SU-DHL-6 (cell line): Measurements from ENCODE around the gene TRAF2.

Experiments
- EZH2phosphoT487 ChIP-seq: fragments of 200-600 bp; sonication (generic), shearing (Covaris generic); conservative IDR thresholded peaks from 2 replicates; pipeline ENCODE4 v1.6.1; 2018; ENCODE audit warnings: mild to moderate bottlenecking, antibody characterized with exemption, low read length, moderate library complexity, mixed read lengths
- TF ChIP-seq, protein P1 (sequence below): fragments of 200-600 bp; sonication (generic); IDR thresholded peaks from one replicate; pipeline ENCODE4 v1.5.1; 2017; ENCODE audit warnings: antibody characterized with exemption, mild to moderate bottlenecking, low read length, moderate library complexity; ENCODE audit not compliant: insufficient read depth, poor library complexity, severe bottlenecking

DNA sequence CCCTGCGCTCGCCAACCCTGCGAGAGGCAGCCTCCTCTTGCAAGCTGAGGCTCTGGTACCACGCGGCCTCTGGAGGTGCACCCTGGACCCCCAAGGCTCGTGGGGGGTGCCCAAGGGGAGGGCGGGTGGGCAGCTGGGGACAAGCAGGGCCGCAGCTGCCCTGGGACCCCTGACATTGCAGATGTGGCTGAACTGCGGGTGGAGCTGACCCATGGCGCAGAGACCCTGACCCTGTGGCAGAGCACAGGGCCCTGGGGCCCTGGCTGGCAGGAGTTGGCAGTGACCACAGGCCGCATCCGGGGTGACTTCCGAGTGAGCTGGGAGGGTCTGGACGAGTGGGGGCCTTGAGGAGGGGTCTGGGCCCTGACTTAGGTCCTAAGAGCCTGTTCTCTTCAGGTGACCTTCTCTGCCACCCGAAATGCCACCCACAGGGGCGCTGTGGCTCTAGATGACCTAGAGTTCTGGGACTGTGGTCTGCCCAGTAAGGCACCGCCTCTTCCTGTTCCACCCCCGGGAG lies 32.7 kb upstream of the TRAF2 start:
- TF ChIP-seq, protein P1, sequence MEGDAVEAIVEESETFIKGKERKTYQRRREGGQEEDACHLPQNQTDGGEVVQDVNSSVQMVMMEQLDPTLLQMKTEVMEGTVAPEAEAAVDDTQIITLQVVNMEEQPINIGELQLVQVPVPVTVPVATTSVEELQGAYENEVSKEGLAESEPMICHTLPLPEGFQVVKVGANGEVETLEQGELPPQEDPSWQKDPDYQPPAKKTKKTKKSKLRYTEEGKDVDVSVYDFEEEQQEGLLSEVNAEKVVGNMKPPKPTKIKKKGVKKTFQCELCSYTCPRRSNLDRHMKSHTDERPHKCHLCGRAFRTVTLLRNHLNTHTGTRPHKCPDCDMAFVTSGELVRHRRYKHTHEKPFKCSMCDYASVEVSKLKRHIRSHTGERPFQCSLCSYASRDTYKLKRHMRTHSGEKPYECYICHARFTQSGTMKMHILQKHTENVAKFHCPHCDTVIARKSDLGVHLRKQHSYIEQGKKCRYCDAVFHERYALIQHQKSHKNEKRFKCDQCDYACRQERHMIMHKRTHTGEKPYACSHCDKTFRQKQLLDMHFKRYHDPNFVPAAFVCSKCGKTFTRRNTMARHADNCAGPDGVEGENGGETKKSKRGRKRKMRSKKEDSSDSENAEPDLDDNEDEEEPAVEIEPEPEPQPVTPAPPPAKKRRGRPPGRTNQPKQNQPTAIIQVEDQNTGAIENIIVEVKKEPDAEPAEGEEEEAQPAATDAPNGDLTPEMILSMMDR = no peak
- TF ChIP-seq EZH2phosphoT487 = no peak
